Measurements from ENCODE around the gene IGF2BP3.
A peak's percentile ranks its signal among the peaks of the same experiment; 100 is the strongest.

The IGF2BP3 gene

DNA sequence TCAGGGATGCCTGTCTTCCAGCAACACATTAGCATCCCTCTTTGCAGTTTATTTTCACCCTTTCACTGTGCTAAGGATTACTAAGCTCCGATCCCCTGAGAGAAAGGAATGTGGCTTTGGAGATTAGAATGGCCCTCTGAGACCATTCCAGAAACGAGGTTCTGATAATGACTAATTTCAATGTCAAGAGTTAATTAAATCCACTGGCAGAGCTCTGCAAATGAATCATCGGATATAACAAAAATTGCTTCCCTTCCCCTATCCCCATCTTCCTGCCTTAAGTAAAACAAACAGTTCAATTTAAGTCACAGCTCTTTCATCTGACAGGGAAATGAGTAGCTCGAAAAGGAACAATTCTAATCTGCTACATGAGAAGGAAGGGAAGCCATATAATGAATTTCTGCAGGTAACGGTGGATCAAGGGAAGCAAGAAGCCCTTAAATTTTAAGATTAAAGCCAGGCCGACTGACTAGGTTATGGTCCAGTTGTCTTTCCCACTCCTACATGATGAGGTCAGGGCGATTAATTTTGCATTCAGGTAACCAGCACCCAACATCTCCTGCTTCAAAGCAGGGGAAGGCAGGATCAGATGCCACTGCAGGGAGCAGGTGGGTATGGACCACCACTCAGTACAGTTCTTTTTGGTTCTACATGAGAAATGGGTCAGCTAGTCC lies 120.7 kb downstream of the IGF2BP3 start:
- peak; percentile 63 for DNase-seq (ENCODE audit: low read depth)
- no peak overlapping the region for H3K4me3 ChIP-seq (ENCODE audit: low read length)
- TF ChIP-seq, protein P1, sequence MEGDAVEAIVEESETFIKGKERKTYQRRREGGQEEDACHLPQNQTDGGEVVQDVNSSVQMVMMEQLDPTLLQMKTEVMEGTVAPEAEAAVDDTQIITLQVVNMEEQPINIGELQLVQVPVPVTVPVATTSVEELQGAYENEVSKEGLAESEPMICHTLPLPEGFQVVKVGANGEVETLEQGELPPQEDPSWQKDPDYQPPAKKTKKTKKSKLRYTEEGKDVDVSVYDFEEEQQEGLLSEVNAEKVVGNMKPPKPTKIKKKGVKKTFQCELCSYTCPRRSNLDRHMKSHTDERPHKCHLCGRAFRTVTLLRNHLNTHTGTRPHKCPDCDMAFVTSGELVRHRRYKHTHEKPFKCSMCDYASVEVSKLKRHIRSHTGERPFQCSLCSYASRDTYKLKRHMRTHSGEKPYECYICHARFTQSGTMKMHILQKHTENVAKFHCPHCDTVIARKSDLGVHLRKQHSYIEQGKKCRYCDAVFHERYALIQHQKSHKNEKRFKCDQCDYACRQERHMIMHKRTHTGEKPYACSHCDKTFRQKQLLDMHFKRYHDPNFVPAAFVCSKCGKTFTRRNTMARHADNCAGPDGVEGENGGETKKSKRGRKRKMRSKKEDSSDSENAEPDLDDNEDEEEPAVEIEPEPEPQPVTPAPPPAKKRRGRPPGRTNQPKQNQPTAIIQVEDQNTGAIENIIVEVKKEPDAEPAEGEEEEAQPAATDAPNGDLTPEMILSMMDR (conservative IDR thresholded peaks at IDR 0.05; ENCODE audit: low read length): no peak

GRCh38 chr7:23347682-23348180 lies 122.6 kb downstream of the IGF2BP3 start:
- no peak overlapping the region for H3K4me3 ChIP-seq (ENCODE audit: low read length)
- TF ChIP-seq, protein P1 (conservative IDR thresholded peaks at IDR 0.05; ENCODE audit: low read length): no peak
- peak; percentile 81 for DNase-seq (ENCODE audit: low read depth)

- no peak overlapping the region for H3K4me3 ChIP-seq (ENCODE audit: low read length)
- no peak for DNase-seq (ENCODE audit: low read depth)
- TF ChIP-seq, protein P1 (conservative IDR thresholded peaks at IDR 0.05; ENCODE audit: low read length): no peak
Measured at GRCh38 chr7:23347033-23347681, 123.1 kb downstream of the IGF2BP3 start.

- no peak for DNase-seq (ENCODE audit: low read depth)
- TF ChIP-seq, protein P1 (conservative IDR thresholded peaks at IDR 0.05; ENCODE audit: low read length): no peak
- no peak overlapping the region for H3K4me3 ChIP-seq (ENCODE audit: low read length)
Measured at GRCh38 chr7:23346316-23346715, 124.0 kb downstream of the IGF2BP3 start.

GRCh38 chr7:23345601-23346000 lies 124.7 kb downstream of the IGF2BP3 start:
- H3K4me3 ChIP-seq (ENCODE audit: low read length): no peak overlapping the region
- DNase-seq (ENCODE audit: low read depth): no peak
- TF ChIP-seq, protein P1 (conservative IDR thresholded peaks at IDR 0.05; ENCODE audit: low read length): no peak

GRCh38 chr7:23343806-23344475 lies 126.3 kb downstream of the IGF2BP3 start:
- no peak for DNase-seq (ENCODE audit: low read depth)
- no peak overlapping the region for H3K4me3 ChIP-seq (ENCODE audit: low read length)
- TF ChIP-seq, protein P1 (conservative IDR thresholded peaks at IDR 0.05; ENCODE audit: low read length): no peak
